K562 (cell line): ENCODE data around the gene SGO1. TPM values are rescaled to one million over a fixed set of nuclear protein-coding genes. Genes with fewer than 3 reads are reported as not detected.
A peak's percentile ranks its signal among the peaks of the same experiment; 100 is the strongest.

Experiments
- ATAC-seq: fragments of 200-7000 bp; cut with Tn5 transposase; 3 replicates; pipeline ENCODE4 v1.9.1; 2020; ENCODE audit warnings: moderate library complexity
- BruUV-seq: library from RNA; stranded (reverse); fragments of 400-500 nt; replicated peaks from 2 replicates; lab custom pipeline; 2021; lab: Mats Ljungman, UMichigan
- CTCF ChIA-PET: fragments of 300-600 bp; formaldehyde crosslinking; extraction: SDS; loops from one replicate; lab custom pipeline; 2021; ENCODE audit warnings: low intra/inter-chr PET ratio; lab: Yijun Ruan, JAX
- POLR2A ChIA-PET: fragments of 300-600, 350-650 bp; sonication (Branson Sonifier 250); formaldehyde crosslinking; extraction: SDS; loops from one replicate; lab custom pipeline; 2021; ENCODE audit warnings: antibody characterized with exemption, inconsistent platforms; lab: Yijun Ruan, JAX
- DNase-seq, 4 experiments: peaks; one replicate each; pipeline versions ENCODE4 v3.0.0 to v3.0.0-alpha.2; 2011 to 2018; ENCODE audit warnings: low spot score in 3 of 4, mixed read lengths in 3 of 4; ENCODE audit errors: extremely low read depth in 1 of 4
- FAIRE-seq: peaks from 2 replicates; lab custom pipeline; 2011; peaks lifted over from hg19 to GRCh38; lab: Jason Lieb, UNC
- H2AFZ ChIP-seq: 2 replicates; pipeline ENCODE4 v1.6.0; 2011; ENCODE audit warnings: low read depth, low read length, control low read depth, inconsistent platforms
- H3K27ac ChIP-seq: fragments of 200-600 bp; 3 replicates; pipeline ENCODE4 v1.8.0; 2011; ENCODE audit warnings: low read depth, mild to moderate bottlenecking, control low read depth, inconsistent platforms, low read length, moderate library complexity, mixed read lengths; ENCODE audit errors: extremely low read depth
- H3K27me3 ChIP-seq, 2 experiments: fragments of 300-600 bp in 1 of 2; 2 replicates in 1 of 2; 3 replicates in 1 of 2; pipeline versions ENCODE4 v1.6.0 to v1.8.0; 2011; ENCODE audit warnings: inconsistent platforms in 2 of 2, low read length in 2 of 2, mild to moderate bottlenecking in 1 of 2, mixed read lengths in 1 of 2, moderate library complexity in 1 of 2; ENCODE audit not compliant: control insufficient read depth in 2 of 2, insufficient read depth in 2 of 2
- H3K36me3 ChIP-seq: fragments of 300-600 bp; 3 replicates; pipeline ENCODE4 v1.8.0; 2011; ENCODE audit warnings: mild to moderate bottlenecking, low read length, inconsistent platforms; ENCODE audit not compliant: control insufficient read depth, insufficient read depth
- H3K4me1 ChIP-seq, 2 experiments: fragments of 200-600 bp in 1 of 2; replicated peaks in 1 of 2; 2 replicates in 1 of 2; 3 replicates in 1 of 2; pipeline versions ENCODE4 v1.5.1 to v1.8.0; 2011; ENCODE audit warnings: inconsistent platforms in 2 of 2, low read length in 2 of 2, mild to moderate bottlenecking in 1 of 2, mixed read lengths in 1 of 2, moderate library complexity in 1 of 2; ENCODE audit not compliant: control insufficient read depth in 2 of 2, insufficient read depth in 2 of 2
- H3K4me2 ChIP-seq: 2 replicates; pipeline ENCODE4 v1.6.1; 2011; ENCODE audit warnings: low read length, control low read depth, inconsistent platforms, mixed read lengths; ENCODE audit not compliant: insufficient read depth
- H3K4me3 ChIP-seq: fragments of 200-600 bp; sonication (generic), shearing (Covaris generic); 2 replicates; pipeline ENCODE4 v1.5.1; 2016; ENCODE audit warnings: control low read depth, inconsistent platforms
- H3K79me2 ChIP-seq: fragments of 200-600 bp; 3 replicates; pipeline ENCODE4 v1.8.0; 2011; ENCODE audit warnings: low read length, inconsistent platforms; ENCODE audit not compliant: control insufficient read depth, insufficient read depth
- H3K9ac ChIP-seq, 2 experiments: 2 replicates each; pipeline versions ENCODE4 v1.6.0 to v1.6.1; 2011; ENCODE audit warnings: low read depth in 2 of 2, low read length in 2 of 2, control low read depth in 1 of 2, inconsistent platforms in 1 of 2, mild to moderate bottlenecking in 1 of 2, mixed read lengths in 1 of 2; ENCODE audit not compliant: insufficient read depth in 1 of 2
- H3K9me1 ChIP-seq: one replicate; pipeline ENCODE4 v1.6.0; 2011; ENCODE audit warnings: inconsistent platforms, mild to moderate bottlenecking, low read length, moderate library complexity; ENCODE audit not compliant: control insufficient read depth, insufficient read depth
- H3K9me3 ChIP-seq: replicated peaks from 2 replicates; pipeline ENCODE4 v1.5.1; 2011; ENCODE audit warnings: low read depth, low read length, inconsistent platforms; ENCODE audit not compliant: control insufficient read depth, insufficient read depth
- H4K20me1 ChIP-seq: replicated peaks from 2 replicates; pipeline ENCODE4 v1.6.1; 2011; ENCODE audit warnings: low read length, inconsistent platforms, mixed read lengths; ENCODE audit not compliant: control insufficient read depth, insufficient read depth
- CEBPB ChIP-seq: fragments of 450-650 bp; IDR thresholded peaks from 2 replicates; pipeline ENCODE4 v1.6.1; 2016; ENCODE audit warnings: missing genetic modification characterization, missing compliant biosample characterization
- CEBPG ChIP-seq, 3 experiments: fragments of 200-800 bp in 1 of 3; sonication (Bioruptor generic) in 1 of 3; sonication (generic) in 1 of 3; formaldehyde crosslinking in 1 of 3; IDR thresholded peaks in 2 of 3; conservative IDR thresholded peaks in 1 of 3; 2 replicates each; pipeline versions ENCODE4 v1.6.1 to v1.8.0; 2016 to 2022; ENCODE audit warnings: missing compliant biosample characterization in 2 of 3, missing genetic modification characterization in 2 of 3, mild to moderate bottlenecking in 1 of 3, missing genetic modification reagents in 1 of 3
- CREM ChIP-seq: IDR thresholded peaks from 2 replicates; pipeline ENCODE4 v1.6.1; 2014; ENCODE audit warnings: antibody characterized with exemption, low read depth
- HDAC1 ChIP-seq, 2 experiments: fragments of 450-650 bp; IDR thresholded peaks; 2 replicates each; pipeline ENCODE4 v1.6.1; 2016 to 2017; ENCODE audit warnings: inconsistent platforms in 1 of 2, mild to moderate bottlenecking in 1 of 2, moderate library complexity in 1 of 2
- HNRNPLL ChIP-seq: fragments of 200-400 bp; formaldehyde crosslinking; IDR thresholded peaks from 2 replicates; pipeline ENCODE4 v1.6.1; 2017; ENCODE audit warnings: low read length, low read depth, mild to moderate bottlenecking; ENCODE audit not compliant: poor library complexity, severe bottlenecking
- PML ChIP-seq: IDR thresholded peaks from 2 replicates; pipeline ENCODE4 v1.6.1; 2012; ENCODE audit warnings: low read length, inconsistent platforms
- ZNF785 ChIP-seq: fragments of 250-450 bp; sonication (Bioruptor Pico); IDR thresholded peaks from 2 replicates; pipeline ENCODE4 v1.4.0; 2020; ENCODE audit warnings: mild to moderate bottlenecking
- WGBS: fragments of 100-300 bp; shearing (Covaris generic); methylation state at CpG from one replicate; pipeline ENCODE4 v1.1.6; 2016; ENCODE audit warnings: low coverage, mixed read lengths; ENCODE audit not compliant: insufficient coverage; ENCODE audit errors: missing lambda C conversion rate; 5-methylcytosine and 5-hydroxymethylcytosine counted together
- in situ Hi-C: fragments of 300-500 bp; cut with MboI; formaldehyde crosslinking; loops from 4 replicates; pipeline ENCODE4 v1.15.0; 2018; ENCODE audit warnings: inconsistent platforms, mixed read lengths
- intact Hi-C: fragments of 100-400 bp; cut with micrococcal nuclease; formaldehyde crosslinking; loops from 2 replicates; pipeline ENCODE4 v1.14.2; 2022
- polyA plus RNA-seq, 8 experiments: library from polyadenylated mRNA; depleted of rRNA in 4 of 8; stranded (reverse) in 5 of 8; unstranded in 3 of 8; fragments of >200 nt; fragmentation: Nextera tagmentation in 2 of 8; fragmentation: Illumina TruSeq in 1 of 8; extraction: Ambion mirVana in 2 of 8; extraction: Trizol in 1 of 8; gene quantifications; 2 replicates each; pipeline versions ENCODE4 v1.2.1 to v1.2.3, GENCODE V29; 2011 to 2014; ENCODE audit warnings: inconsistent platforms in 1 of 8, missing spikeins in 1 of 8
- total RNA-seq, 7 experiments: library from RNA; depleted of rRNA in 6 of 7; stranded (reverse); fragments of >200 nt in 6 of 7; fragmentation: Illumina TruSeq in 2 of 7; extraction: Trizol in 2 of 7; gene quantifications; 2 replicates each; pipeline versions ENCODE4 v1.2.1 to v1.2.3, GENCODE V29; 2011 to 2021; ENCODE audit warnings: low replicate concordance in 1 of 7
- TF ChIP-seq, protein P1 (sequence below): sonication (generic); formaldehyde crosslinking; IDR thresholded peaks from 2 replicates; pipeline ENCODE4 v1.8.1; 2022; ENCODE audit warnings: missing genetic modification reagents
- TF ChIP-seq, protein P2 (sequence below): fragments of 250-450 bp; sonication (Bioruptor Pico); IDR thresholded peaks from 2 replicates; pipeline ENCODE4 v1.4.0; 2020
- TF ChIP-seq, protein P3 (sequence below): IDR thresholded peaks from 2 replicates; pipeline ENCODE4 v1.6.1; 2014; ENCODE audit warnings: antibody characterized with exemption

Gene SGO1
- total and polyA plus RNA-seq, 9 of the 15 experiments (the other 6 are each of a cell fraction or from before 2014, with no cell fraction given): 13.7 to 57.3 (median 28.2) TPM

DNA sequence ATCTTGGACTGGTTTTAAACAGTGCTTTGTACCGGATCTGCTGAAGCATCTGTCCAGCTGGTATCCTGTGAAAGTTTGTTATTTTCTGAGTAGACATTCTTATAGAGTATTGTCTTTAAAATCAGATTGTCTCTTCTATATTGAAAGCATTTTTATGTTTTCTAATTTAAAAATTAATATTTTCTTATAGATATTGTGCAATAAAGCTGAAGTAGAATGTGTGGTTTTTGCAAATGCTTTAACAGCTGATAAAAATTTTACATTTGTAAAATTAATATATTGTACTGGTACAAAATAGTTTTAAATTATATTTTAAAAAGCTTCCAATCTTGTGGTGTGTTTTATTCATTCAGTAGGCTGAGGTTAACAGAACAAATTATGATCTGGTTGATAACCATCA is 31.9 kb downstream of the SGO1 start:
- in situ Hi-C loops (no loop called here), intact Hi-C loops (no loop called here)
- TF ChIP-seq CEBPG (CRISPR knock-in tag; IDR thresholded peaks at IDR 0.05): no peak
- peak; percentile 27 to 90; a peak in 3 of 4 replicates for TF ChIP-seq CEBPG (tag; conservative IDR thresholded peaks at IDR 0.05 in 1 of 2, IDR thresholded peaks at IDR 0.05 in 1 of 2)
- no peak for TF ChIP-seq ZNF785 (CRISPR knock-in tag)
- peak; percentile 74 for TF ChIP-seq CEBPB (tag)
- no peaks in the 10 kb centered on the region for H3K9me3 ChIP-seq
- ChIA-PET POLR2A (interaction anchor here (0.9 to 2.1 kb wide), 3 partner anchors 7 to 11 kb away, joined by 3 to 9 read pairs (median 6); no protein-coding TSS in a partner anchor), CTCF (interaction anchor here (0.7 kb wide), 1 partner anchor 753 kb away, joined by 3 read pairs; no protein-coding TSS in a partner anchor)
- no peaks in the 10 kb centered on the region for H3K9me1 ChIP-seq
- no peak overlapping the region for H2AFZ ChIP-seq
- no peak overlapping the region for H3K4me2 ChIP-seq
- ATAC-seq (no peak), DNase-seq (no peak), FAIRE-seq (no peak)
- H3K79me2 ChIP-seq: no peaks in the 10 kb centered on the region
- H4K20me1 ChIP-seq: no peaks in the 10 kb centered on the region
- no peak overlapping the region for H3K27ac ChIP-seq
- no TSS peak for BruUV-seq
- no peaks in the 10 kb centered on the region for H3K27me3 ChIP-seq
- no peak overlapping the region for H3K9ac ChIP-seq
- H3K4me3 ChIP-seq: no peak overlapping the region
- peaks cover 55% of the 10 kb centered on the region for H3K36me3 ChIP-seq
- 90% methylated on average over 1 of the region's 1 CpG for WGBS
- no peaks in the 10 kb centered on the region for H3K4me1 ChIP-seq

DNA sequence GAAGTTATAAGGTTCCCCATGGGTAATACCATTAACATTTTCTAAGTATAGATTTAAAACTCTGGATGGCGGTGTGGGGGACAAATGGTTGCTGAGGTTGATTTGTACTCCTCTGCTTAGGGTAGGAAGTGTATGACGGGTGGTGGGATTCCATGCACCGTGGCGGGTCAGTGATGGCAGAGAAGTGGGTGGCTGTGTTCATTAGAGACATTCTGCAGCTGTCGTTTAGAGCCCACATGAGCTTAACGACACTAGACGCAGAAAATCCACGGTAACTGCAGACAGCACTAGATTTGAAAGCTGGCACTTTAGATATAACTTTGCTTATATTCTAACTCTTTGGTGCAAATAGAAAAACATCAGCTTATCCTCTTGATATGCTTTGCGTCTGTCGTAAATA is 37.5 kb downstream of the SGO1 start:
- H3K27me3 ChIP-seq: no peaks in the 10 kb centered on the region
- DNase-seq (no peak), FAIRE-seq (no peak), ATAC-seq (no peak)
- intact Hi-C loops: no loop called here
- BruUV-seq: no TSS peak
- ChIA-PET CTCF (no interaction called here), POLR2A (interaction anchor here (0.7 kb wide), 2 partner anchors 38 to 49 kb away, joined by 3 to 4 read pairs; partner anchors contain the start of gene SGO1)
- H3K9me1 ChIP-seq: no peaks in the 10 kb centered on the region
- H3K36me3 ChIP-seq: peaks cover 15% of the 10 kb centered on the region; the same call in 2 of the 3 replicates
- no peak overlapping the region for H3K4me3 ChIP-seq
- no peak overlapping the region for H3K27ac ChIP-seq
- no peaks in the 10 kb centered on the region for H3K4me1 ChIP-seq
- 93% methylated on average over 10 of the region's 10 CpGs for WGBS
- in situ Hi-C loops: no loop called here
- H3K9ac ChIP-seq: no peak overlapping the region
- H4K20me1 ChIP-seq: no peaks in the 10 kb centered on the region
- H3K79me2 ChIP-seq: no peaks in the 10 kb centered on the region
- no peaks in the 10 kb centered on the region for H3K9me3 ChIP-seq
- H3K4me2 ChIP-seq: no peak overlapping the region
- H2AFZ ChIP-seq: no peak overlapping the region
- TF ChIP-seq PML (no peak), CREM (no peak), HDAC1 (IDR thresholded peaks at IDR 0.05) (no peak), HNRNPLL (no peak)
- TF ChIP-seq, protein P1, sequence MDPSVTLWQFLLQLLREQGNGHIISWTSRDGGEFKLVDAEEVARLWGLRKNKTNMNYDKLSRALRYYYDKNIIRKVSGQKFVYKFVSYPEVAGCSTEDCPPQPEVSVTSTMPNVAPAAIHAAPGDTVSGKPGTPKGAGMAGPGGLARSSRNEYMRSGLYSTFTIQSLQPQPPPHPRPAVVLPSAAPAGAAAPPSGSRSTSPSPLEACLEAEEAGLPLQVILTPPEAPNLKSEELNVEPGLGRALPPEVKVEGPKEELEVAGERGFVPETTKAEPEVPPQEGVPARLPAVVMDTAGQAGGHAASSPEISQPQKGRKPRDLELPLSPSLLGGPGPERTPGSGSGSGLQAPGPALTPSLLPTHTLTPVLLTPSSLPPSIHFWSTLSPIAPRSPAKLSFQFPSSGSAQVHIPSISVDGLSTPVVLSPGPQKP: no peak
- TF ChIP-seq, protein P2, sequence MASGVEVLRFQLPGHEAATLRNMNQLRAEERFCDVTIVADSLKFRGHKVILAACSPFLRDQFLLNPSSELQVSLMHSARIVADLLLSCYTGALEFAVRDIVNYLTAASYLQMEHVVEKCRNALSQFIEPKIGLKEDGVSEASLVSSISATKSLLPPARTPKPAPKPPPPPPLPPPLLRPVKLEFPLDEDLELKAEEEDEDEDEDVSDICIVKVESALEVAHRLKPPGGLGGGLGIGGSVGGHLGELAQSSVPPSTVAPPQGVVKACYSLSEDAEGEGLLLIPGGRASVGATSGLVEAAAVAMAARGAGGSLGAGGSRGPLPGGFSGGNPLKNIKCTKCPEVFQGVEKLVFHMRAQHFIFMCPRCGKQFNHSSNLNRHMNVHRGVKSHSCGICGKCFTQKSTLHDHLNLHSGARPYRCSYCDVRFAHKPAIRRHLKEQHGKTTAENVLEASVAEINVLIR: no peak
- TF ChIP-seq, protein P3, sequence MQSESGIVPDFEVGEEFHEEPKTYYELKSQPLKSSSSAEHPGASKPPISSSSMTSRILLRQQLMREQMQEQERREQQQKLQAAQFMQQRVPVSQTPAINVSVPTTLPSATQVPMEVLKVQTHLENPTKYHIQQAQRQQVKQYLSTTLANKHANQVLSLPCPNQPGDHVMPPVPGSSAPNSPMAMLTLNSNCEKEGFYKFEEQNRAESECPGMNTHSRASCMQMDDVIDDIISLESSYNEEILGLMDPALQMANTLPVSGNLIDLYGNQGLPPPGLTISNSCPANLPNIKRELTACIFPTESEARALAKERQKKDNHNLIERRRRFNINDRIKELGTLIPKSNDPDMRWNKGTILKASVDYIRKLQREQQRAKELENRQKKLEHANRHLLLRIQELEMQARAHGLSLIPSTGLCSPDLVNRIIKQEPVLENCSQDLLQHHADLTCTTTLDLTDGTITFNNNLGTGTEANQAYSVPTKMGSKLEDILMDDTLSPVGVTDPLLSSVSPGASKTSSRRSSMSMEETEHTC: no peak
